GM23338 (cell line): Measurements from ENCODE around the gene RPL15. TPM values are rescaled to one million over a fixed set of nuclear protein-coding genes. Genes with fewer than 3 reads are reported as not detected.

ENCODE experiments used
- ATAC-seq: fragments of 200-7000 bp; cut with Tn5 transposase; 3 replicates; pipeline ENCODE4 v1.9.1; 2020
- DNase-seq: peaks from one replicate; pipeline ENCODE4 v3.0.0-alpha.2; 2015; ENCODE audit warnings: low spot score
- H2AFZ ChIP-seq: fragments of 200-600 bp; sonication (generic); 2 replicates; pipeline ENCODE4 v1.8.0; 2016; ENCODE audit warnings: antibody characterized with exemption, mild to moderate bottlenecking, moderate library complexity
- H3F3A ChIP-seq: fragments of 200-600 bp; sonication (generic); replicated peaks from 2 replicates; pipeline ENCODE4 v1.8.0; 2017; ENCODE audit warnings: antibody characterized with exemption, mixed run types, low read depth
- H3K27ac ChIP-seq: fragments of 200-600 bp; sonication (generic); 2 replicates; pipeline ENCODE4 v1.6.1; 2016; ENCODE audit warnings: low read depth
- H3K27me3 ChIP-seq: fragments of 200-600 bp; sonication (generic); 2 replicates; pipeline ENCODE4 v1.8.0; 2016; ENCODE audit warnings: mild to moderate bottlenecking, mixed run types, moderate library complexity; ENCODE audit not compliant: insufficient read depth
- H3K36me3 ChIP-seq: fragments of 200-600 bp; sonication (generic); 2 replicates; pipeline ENCODE4 v1.8.0; 2016; ENCODE audit warnings: mild to moderate bottlenecking; ENCODE audit not compliant: insufficient read depth
- H3K4me1 ChIP-seq: fragments of 200-600 bp; sonication (generic); 2 replicates; pipeline ENCODE4 v1.8.0; 2016; ENCODE audit warnings: mild to moderate bottlenecking, moderate library complexity; ENCODE audit not compliant: insufficient read depth
- H3K4me2 ChIP-seq: fragments of 200-600 bp; sonication (generic); 2 replicates; pipeline ENCODE4 v1.7.1; 2017; ENCODE audit warnings: mixed run types
- H3K4me3 ChIP-seq: fragments of 200-600 bp; sonication (generic); 2 replicates; pipeline ENCODE4 v1.6.1; 2016; ENCODE audit warnings: mixed run types
- H3K79me2 ChIP-seq: fragments of 200-600 bp; sonication (generic); replicated peaks from 2 replicates; pipeline ENCODE4 v1.8.0; 2017; ENCODE audit warnings: mild to moderate bottlenecking; ENCODE audit not compliant: insufficient read depth
- H3K9me2 ChIP-seq: fragments of 200-600 bp; sonication (generic); 2 replicates; pipeline ENCODE4 v1.8.0; 2017; ENCODE audit not compliant: insufficient read depth
- H4K20me1 ChIP-seq: fragments of 200-600 bp; sonication (generic); replicated peaks from 2 replicates; pipeline ENCODE4 v1.8.0; 2017; ENCODE audit warnings: mild to moderate bottlenecking; ENCODE audit not compliant: insufficient read depth
- H3K27ac Mint-ChIP-seq: 2 replicates; pipeline ENCODE4 v1.8.0; 2020; ENCODE audit warnings: inconsistent platforms, mild to moderate bottlenecking, moderate library complexity, mixed read lengths
- H3K27me3 Mint-ChIP-seq: 3 replicates; pipeline ENCODE4 v1.8.0; 2022; ENCODE audit warnings: low read depth, mild to moderate bottlenecking, moderate library complexity, mixed read lengths, inconsistent platforms; ENCODE audit not compliant: insufficient read depth, poor library complexity
- H3K36me3 Mint-ChIP-seq: 3 replicates; pipeline ENCODE4 v1.8.0; 2021; ENCODE audit warnings: low read depth, mild to moderate bottlenecking, inconsistent platforms, moderate library complexity, mixed read lengths
- H3K4me1 Mint-ChIP-seq: 3 replicates; pipeline ENCODE4 v1.8.0; 2020; ENCODE audit warnings: mild to moderate bottlenecking, inconsistent platforms, mixed read lengths
- H3K4me3 Mint-ChIP-seq: 3 replicates; pipeline ENCODE4 v1.8.0; 2021; ENCODE audit warnings: moderate library complexity, mild to moderate bottlenecking, inconsistent platforms, mixed read lengths
- H3K9me3 Mint-ChIP-seq: 3 replicates; pipeline ENCODE4 v1.8.0; 2020; ENCODE audit warnings: moderate library complexity, mild to moderate bottlenecking, inconsistent platforms, mixed read lengths
- CREB1 ChIP-seq: fragments of 250-450 bp; sonication (Bioruptor Pico); IDR thresholded peaks from 2 replicates; pipeline ENCODE4 v1.5.0; 2020; ENCODE audit warnings: low read depth, mild to moderate bottlenecking, moderate library complexity
- EZH2phosphoT487 ChIP-seq: fragments of 200-600 bp; sonication (generic); IDR thresholded peaks from one replicate; pipeline ENCODE4 v1.8.1; 2018; ENCODE audit warnings: antibody characterized with exemption; ENCODE audit not compliant: unreplicated experiment
- JUNB ChIP-seq: IDR thresholded peaks from one replicate; pipeline ENCODE4 v1.6.1; 2016; ENCODE audit warnings: antibody characterized with exemption; ENCODE audit not compliant: unreplicated experiment
- REST ChIP-seq: IDR thresholded peaks from one replicate; pipeline ENCODE4 v1.6.1; 2018; ENCODE audit warnings: antibody characterized with exemption; ENCODE audit not compliant: unreplicated experiment
- ZNF331 ChIP-seq: fragments of 250-450 bp; sonication (Bioruptor Pico); IDR thresholded peaks from 2 replicates; pipeline ENCODE4 v1.5.0; 2020; ENCODE audit warnings: low read depth, mild to moderate bottlenecking, moderate library complexity
- polyA plus RNA-seq: library from polyadenylated mRNA; unstranded; fragments of >200 nt; fragmentation: Nextera tagmentation; extraction: Ambion mirVana; gene quantifications from 2 replicates; pipeline ENCODE4 v1.2.1, GENCODE V29; 2016
- total RNA-seq: library from RNA; depleted of rRNA; stranded (reverse); fragments of >200 nt; shearing (Covaris generic); gene quantifications from 2 replicates; pipeline ENCODE4 v1.2.3, GENCODE V29; 2014
- TF ChIP-seq, protein P1 (sequence below): fragments of 250-450 bp; sonication (Bioruptor Pico); IDR thresholded peaks from 2 replicates; pipeline ENCODE4 v1.5.0; 2020; ENCODE audit warnings: mild to moderate bottlenecking, moderate library complexity

The RPL15 gene
- total and polyA plus RNA-seq, 2 experiments from 2014 or later, result 2,868 to 3,117 TPM

DNA sequence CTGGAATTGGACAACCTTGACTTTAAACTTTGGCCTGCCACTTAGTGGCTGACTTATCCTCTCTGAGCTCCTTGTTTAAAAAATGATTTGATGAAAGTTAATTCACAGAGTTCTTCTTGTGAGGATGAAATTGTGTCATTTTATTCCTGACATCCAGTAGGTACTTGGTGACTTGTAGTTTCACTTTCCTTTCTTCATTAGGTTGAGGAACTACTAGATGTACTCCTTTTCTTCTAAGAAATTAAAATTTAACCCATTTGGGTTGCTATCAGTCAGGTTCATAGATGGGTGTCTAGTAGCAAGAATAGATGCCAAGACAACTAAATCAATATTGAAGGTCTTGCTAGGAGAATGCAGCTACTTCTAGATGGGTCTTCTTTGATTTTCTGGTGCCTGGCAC lies 33.4 kb downstream of the RPL15 start (continued):
- TF ChIP-seq REST, result no peak
- TF ChIP-seq JUNB, result no peak

DNA sequence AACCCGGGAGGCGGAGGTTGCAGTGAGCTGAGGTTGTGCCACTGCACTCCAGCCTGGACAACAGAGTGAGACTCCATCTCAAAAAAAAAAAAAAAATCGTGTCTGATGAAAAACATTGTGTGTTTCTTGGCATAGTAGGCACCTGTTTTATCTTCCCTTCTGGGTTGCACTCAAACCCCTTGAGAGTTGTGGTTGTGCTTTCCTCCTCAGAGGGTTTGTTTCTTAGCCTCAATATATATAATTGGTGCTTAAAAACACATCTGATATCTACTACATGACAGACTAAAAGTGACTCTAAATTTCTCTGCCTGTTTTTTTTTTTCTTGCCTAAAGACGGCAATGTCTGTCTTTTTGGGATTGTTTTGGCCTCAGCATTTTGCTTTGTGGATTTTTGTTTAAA lies 35.7 kb downstream of the RPL15 start:
- peaks cover 97% of the 10 kb centered on the region for H3K79me2 ChIP-seq
- H3K27me3 ChIP-seq, result no peaks in the 10 kb centered on the region
- Mint-ChIP-seq H3K4me3 (no peak overlapping the region), H3K36me3 (peaks cover 28% of the 10 kb centered on the region), H3K4me1 (peaks cover 22% of the 10 kb centered on the region), H3K27ac (no peak overlapping the region), H3K9me3 (no peaks in the 10 kb centered on the region), H3K27me3 (no peaks in the 10 kb centered on the region)
- no peak overlapping the region for H3K4me3 ChIP-seq
- H3F3A ChIP-seq, result no peaks in the 10 kb centered on the region
- DNase-seq (no peak), ATAC-seq (no peak)
- TF ChIP-seq, protein P1, sequence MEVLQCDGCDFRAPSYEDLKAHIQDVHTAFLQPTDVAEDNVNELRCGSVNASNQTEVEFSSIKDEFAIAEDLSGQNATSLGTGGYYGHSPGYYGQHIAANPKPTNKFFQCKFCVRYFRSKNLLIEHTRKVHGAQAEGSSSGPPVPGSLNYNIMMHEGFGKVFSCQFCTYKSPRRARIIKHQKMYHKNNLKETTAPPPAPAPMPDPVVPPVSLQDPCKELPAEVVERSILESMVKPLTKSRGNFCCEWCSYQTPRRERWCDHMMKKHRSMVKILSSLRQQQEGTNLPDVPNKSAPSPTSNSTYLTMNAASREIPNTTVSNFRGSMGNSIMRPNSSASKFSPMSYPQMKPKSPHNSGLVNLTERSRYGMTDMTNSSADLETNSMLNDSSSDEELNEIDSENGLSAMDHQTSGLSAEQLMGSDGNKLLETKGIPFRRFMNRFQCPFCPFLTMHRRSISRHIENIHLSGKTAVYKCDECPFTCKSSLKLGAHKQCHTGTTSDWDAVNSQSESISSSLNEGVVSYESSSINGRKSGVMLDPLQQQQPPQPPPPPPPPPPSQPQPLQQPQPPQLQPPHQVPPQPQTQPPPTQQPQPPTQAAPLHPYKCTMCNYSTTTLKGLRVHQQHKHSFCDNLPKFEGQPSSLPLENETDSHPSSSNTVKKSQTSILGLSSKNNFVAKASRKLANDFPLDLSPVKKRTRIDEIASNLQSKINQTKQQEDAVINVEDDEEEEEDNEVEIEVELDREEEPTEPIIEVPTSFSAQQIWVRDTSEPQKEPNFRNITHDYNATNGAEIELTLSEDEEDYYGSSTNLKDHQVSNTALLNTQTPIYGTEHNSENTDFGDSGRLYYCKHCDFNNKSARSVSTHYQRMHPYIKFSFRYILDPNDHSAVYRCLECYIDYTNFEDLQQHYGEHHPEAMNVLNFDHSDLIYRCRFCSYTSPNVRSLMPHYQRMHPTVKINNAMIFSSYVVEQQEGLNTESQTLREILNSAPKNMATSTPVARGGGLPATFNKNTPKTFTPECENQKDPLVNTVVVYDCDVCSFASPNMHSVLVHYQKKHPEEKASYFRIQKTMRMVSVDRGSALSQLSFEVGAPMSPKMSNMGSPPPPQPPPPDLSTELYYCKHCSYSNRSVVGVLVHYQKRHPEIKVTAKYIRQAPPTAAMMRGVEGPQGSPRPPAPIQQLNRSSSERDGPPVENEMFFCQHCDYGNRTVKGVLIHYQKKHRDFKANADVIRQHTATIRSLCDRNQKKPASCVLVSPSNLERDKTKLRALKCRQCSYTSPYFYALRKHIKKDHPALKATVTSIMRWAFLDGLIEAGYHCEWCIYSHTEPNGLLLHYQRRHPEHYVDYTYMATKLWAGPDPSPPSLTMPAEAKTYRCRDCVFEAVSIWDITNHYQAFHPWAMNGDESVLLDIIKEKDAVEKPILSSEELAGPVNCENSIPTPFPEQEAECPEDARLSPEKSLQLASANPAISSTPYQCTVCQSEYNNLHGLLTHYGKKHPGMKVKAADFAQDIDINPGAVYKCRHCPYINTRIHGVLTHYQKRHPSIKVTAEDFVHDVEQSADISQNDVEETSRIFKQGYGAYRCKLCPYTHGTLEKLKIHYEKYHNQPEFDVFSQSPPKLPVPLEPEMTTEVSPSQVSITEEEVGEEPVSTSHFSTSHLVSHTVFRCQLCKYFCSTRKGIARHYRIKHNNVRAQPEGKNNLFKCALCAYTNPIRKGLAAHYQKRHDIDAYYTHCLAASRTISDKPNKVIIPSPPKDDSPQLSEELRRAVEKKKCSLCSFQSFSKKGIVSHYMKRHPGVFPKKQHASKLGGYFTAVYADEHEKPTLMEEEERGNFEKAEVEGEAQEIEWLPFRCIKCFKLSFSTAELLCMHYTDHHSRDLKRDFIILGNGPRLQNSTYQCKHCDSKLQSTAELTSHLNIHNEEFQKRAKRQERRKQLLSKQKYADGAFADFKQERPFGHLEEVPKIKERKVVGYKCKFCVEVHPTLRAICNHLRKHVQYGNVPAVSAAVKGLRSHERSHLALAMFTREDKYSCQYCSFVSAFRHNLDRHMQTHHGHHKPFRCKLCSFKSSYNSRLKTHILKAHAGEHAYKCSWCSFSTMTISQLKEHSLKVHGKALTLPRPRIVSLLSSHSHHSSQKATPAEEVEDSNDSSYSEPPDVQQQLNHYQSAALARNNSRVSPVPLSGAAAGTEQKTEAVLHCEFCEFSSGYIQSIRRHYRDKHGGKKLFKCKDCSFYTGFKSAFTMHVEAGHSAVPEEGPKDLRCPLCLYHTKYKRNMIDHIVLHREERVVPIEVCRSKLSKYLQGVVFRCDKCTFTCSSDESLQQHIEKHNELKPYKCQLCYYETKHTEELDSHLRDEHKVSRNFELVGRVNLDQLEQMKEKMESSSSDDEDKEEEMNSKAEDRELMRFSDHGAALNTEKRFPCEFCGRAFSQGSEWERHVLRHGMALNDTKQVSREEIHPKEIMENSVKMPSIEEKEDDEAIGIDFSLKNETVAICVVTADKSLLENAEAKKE (CRISPR knock-in tag), result no peak
- no peak for TF ChIP-seq ZNF331 (CRISPR knock-in tag)
- no peak for TF ChIP-seq EZH2phosphoT487
- TF ChIP-seq CREB1 (CRISPR knock-in tag), result no peak
- H3K4me1 ChIP-seq, result peaks cover 6% of the 10 kb centered on the region
- H4K20me1 ChIP-seq, result peaks cover 16% of the 10 kb centered on the region
- H3K27ac ChIP-seq, result no peak overlapping the region
- H3K36me3 ChIP-seq, result no peaks in the 10 kb centered on the region
- no peaks in the 10 kb centered on the region for H3K9me2 ChIP-seq
- H2AFZ ChIP-seq, result no peak overlapping the region
- no peak overlapping the region for H3K4me2 ChIP-seq
